Inflammatory macrophage (primary cell): ENCODE data around the gene PKLR.

Experiments
- DNase-seq, 2 donors: peaks; one replicate each; pipeline ENCODE4 v3.0.0-alpha.2; 2020 to 2022

Gene PKLR

DNA sequence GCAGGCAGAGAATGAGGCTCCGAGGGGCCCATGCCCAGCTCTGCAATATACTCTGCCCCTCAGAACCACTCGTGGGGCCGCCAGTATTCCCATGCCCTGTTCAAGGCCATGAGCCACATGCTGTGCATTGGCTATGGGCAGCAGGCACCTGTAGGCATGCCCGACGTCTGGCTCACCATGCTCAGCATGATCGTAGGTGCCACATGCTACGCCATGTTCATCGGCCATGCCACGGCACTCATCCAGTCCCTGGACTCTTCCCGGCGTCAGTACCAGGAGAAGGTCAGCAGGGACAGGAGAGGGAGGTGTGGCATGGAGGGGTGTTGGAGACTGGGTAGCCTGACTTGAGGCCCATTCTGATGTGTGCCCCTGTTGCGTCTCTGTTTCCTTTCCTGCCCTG lies 16.8 kb downstream of the PKLR start:
- DNase-seq = no peak

DNA sequence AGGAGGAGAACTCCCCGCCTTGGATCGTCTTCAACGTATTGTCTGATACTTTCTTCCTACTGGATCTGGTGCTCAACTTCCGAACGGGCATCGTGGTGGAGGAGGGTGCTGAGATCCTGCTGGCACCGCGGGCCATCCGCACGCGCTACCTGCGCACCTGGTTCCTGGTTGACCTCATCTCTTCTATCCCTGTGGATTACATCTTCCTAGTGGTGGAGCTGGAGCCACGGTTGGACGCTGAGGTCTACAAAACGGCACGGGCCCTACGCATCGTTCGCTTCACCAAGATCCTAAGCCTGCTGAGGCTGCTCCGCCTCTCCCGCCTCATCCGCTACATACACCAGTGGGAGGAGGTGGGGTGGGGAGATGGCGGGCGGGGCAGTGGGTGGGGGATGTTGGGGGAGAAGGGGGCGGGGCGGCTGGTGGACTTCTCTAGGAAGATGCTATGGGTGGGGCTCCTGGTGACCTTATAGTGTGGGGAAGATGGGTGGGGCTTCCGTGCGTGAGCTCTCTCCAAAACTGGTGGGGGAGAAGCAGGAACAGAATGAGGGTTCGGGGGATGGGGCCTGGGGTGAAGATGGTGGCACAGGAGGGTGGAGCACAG lies 18.6 kb downstream of the PKLR start:
- DNase-seq = no peak

DNA sequence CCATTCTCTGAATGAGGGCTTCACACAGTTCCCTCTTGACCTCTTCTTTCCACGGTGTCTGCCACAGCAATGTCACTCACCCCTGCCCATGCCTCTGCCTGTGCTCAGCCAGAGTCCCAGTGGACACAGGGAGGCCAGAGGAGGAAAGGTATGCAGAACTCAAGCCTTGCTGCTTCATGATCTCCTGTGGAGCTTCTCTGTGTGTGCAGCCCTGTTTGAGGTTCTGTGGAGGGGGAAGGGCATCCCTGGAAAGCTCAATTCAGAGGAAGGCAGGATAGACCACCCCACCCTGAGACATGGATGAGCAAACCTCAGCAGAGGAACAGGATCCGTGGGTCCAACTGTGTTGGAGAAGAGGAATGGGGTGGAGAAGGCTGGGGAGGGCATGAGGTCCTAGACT lies 22.0 kb downstream of the PKLR start:
- DNase-seq = no peak

DNA sequence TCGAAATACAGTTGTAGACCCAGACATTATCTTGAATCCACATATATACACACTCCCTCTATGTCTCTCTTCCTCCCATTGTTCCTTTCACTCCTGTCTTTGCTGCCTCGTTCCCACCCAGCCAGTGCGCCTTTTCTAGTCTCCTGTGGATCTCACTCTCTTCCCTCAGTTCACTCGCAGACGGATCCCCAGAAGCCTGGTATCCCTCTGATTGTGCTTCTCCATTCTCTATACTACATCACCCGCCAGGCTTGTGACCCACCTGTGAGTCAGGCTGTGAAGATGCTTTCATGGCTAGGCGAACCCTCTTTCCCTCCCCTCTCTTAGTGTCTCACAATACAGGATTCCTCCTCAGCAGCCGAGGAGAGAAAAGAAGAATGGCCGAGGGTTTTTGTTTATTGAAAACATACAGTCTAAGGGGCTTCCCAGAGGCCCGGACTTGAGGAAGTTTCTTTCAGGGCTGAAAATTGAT lies 22.5 kb downstream of the PKLR start:
- DNase-seq = no peak

DNA sequence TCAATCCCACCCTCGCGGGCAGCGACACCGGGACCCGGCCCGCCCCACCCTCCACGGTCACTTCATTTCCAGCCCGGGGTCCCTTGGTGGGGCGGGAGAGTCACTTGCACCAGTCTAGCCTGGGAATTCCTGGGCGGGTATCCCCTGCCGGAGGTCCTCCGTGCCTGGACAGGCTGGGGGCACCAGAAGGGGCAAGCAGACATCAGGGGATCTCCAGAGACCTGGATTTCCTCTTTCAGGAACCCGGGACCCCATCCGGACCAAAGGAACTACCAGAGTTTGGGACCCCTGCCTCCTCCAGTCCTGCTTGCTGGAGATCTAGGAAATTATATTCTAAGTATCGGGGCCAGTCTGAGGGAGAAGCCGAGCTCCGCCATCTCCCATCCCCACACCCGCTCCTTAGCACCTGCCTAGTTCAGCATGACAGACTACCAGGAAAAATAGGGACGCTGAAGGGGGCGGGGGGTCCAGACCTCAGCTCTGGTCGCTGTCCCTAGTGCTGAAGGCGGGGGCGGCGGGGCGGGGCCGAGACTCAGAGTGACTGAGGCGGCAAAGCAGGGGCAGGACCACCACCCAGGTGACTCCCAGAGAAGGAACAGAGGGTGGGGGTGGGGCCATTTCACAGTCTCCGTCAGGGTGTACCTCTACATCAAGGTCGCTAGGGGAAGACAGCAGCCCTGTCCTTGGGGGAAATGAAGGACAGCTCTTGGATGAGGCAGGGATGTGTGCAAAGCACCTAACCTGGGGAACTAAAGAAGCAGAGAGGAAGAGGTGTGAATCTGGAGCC lies 23.1 kb downstream of the PKLR start:
- peak in 1 of 2 donors; percentile 20 for DNase-seq

DNA sequence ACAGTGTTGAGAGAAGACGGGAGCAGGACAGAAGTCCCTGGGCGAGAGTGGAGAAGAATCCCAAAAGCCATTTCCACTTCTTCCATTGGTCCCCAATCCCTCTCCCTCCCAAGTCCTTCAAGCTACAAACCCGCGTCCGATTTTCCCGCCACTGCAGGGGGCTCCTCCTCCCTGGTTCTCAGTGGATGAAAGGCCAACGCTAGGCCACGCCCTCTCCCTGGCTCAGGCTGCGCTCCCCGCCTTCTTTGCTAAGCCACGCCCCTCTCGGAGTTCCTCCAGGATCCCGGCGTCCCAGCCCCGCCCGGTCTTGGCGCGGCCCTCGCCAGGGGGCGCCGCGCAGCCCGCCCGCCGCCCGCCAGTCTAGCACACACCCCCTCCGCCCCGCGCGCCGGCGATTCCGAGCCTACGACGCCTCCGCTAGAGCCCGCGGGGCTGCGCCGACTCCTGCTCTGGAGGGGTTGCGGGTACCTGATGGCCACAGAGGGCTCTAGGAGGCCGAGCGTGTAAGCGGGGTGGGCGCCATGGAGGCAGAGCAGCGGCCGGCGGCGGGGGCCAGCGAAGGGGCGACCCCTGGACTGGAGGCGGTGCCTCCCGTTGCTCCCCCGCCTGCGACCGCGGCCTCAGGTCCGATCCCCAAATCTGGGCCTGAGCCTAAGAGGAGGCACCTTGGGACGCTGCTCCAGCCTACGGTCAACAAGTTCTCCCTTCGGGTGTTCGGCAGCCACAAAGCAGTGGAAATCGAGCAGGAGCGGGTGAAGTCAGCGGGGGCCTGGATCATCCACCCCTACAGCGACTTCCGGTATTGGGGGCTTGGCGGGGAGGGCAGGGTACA lies 24.0 kb downstream of the PKLR start, which contains the start of gene HCN3:
TSS of gene HCN3 (plus strand) at position 394 of the 832 bp plus-strand sequence. CDS start at position 522, 128 bp downstream.
- peak; percentile 96 to 97 for DNase-seq

DNA sequence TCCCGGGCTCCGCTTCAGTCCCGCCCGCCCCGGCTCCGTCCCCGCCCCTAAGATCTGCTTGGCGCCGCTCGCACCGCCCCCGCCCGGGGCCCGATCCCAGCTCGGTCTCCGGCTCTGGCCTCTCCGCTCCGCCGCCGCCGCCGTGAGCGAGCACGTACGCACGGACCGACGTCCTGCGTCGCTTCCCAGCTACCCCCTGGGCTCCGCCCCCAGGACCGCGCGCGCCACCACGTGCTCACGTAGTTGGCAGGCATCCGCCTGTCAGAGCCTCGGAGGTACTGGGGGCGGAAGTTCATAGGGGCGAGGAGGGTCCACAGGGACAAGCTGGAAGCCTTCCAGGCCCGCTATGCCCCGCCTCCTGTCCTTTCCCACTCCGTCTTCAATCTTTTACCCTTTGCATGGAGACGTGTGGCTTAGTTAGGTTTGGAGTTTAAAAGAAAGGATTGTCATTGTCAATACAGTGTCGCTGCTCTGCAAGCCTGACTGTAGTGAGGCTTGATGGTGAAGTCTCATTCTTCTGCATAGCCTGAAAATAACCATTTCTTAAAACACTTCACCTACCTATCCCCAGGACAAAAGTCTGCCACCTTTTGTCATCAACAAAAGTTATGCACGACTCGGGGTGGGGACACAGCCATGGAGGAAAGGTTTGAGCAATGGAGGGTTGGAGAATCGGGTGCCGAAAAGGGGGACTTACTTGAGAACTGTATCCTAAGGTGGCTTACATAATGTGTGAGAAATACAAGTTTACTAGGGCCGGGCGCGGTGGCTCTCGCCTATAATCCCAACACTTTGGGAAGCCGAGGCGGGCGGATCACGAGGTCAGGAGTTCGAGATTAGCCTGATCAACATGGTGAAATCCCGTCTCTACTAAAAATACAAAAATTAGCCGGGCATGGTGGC lies 27.6 kb downstream of the PKLR start, which contains the start of gene CLK2:
TSS of gene CLK2 (minus strand) at position 162 of the 903 bp plus-strand sequence. CDS start 2,527 bp downstream, outside the sequence.
- peak; percentile 97 to 98 for DNase-seq

DNA sequence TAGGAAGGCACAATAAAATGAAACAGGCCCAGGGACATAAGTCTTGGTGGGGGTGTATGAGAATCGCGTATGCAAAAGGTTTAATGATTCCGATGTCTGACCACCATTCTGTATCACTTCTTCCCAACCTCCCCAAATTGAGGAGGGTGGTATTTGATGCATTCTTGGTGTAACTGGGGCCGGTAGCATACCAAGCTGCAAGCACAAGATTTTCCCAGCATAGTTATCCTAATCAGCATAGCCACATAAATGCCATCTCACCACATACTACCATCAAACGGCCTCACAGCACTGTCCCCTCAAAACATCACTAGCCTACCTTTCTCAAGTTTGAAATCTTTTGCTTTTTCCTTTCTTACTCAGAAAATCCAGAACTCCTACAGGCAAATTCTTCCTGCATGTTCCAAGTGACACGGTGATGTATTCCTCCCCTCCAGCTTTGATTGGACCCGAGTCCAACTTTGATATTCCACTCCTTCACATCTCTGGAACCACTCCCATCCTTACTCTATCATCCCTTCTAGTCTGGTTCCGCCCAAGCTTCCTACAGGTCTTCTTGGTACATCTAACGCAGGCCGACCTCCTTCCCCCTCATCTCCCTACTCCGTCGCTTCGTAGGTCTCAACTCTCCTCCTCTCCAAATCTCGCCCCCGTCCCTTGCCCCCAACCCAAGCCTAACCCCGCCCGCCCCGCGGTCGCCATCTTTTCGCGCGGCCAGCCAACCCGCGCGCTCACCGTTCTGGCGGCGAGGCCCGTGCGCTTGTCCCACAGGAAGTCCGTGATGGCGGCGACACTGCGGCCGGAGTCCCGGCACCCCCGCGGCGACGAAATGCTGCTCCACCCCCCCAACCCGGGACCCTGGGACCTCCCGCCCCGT lies 28.5 kb downstream of the PKLR start:
- no peak for DNase-seq

DNA sequence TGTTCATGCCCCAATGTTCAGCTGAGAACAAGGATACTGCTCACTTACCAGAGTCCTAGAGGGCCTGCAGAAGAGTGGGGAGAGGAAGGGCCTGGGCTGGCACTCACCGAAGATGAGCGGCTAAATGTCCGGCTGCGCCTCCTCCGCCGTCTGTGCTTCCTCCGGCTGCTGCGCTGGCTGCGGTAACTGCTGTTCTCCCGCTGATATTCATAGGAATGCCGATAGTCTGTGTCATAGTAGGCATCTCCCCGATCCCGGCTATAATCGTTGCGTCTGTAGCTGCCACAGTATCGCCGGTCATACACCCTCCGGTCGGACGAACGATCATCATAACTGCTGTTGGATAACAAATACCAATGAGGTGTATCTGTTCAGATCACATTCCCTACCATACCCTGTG lies 31.9 kb downstream of the PKLR start:
- no peak for DNase-seq

DNA sequence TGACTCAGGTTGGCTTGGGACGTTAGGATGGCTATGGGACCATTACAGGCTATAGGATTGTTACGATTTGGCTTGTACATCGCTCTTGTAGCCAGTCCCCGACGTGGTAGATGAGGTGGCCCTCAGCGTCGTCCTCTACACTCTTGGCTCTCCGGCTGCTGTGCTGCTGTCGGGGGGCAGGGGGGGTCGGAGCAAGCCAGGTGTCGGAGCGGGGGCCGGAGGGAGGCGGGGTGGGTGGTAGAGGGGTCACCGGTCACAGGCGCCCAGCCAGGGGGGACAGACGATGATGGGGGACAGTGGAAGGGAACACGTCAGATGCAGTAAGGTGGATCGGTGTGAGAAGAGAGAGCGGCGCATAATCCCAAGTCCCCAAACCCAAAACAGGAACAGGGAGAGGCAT lies 32.6 kb downstream of the PKLR start:
- no peak for DNase-seq

DNA sequence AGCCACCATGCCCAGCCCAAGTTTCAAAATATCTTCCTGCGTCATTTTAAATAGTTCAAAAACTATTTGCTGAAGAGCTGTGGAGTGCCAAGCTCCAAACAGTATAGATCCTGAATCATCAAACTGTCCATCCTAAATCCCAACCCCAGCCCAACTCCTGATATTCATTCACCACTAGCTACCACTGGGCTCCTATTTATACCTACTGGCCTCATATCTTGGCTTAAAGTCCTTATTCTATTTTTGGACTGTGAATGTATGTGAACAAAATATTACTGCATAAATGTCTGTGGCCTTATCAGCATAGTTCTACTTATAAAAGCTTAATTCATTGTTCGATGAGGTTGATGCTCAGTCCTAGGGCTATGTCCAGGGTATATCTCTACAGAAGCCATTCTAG lies 33.9 kb downstream of the PKLR start:
- no peak for DNase-seq

DNA sequence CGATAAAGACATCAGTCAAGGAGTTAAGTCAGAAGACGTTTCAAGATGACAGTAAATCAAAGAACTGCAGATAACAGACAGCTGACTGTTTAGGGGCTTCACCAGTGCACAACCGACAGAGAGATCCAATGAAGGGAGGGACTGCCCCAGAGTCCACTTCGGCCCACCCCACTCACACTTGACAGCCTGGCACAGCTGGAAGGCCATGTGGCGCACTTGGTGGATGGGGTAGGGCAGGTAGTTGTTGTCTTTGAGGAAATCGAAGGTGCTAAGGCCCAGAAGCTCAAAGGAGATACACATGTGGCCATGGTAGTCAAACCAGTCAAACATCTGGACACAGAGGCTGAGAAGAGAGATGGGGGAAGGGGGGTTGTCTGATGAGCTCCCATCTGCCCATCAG lies 34.7 kb downstream of the PKLR start:
- DNase-seq = no peak

DNA sequence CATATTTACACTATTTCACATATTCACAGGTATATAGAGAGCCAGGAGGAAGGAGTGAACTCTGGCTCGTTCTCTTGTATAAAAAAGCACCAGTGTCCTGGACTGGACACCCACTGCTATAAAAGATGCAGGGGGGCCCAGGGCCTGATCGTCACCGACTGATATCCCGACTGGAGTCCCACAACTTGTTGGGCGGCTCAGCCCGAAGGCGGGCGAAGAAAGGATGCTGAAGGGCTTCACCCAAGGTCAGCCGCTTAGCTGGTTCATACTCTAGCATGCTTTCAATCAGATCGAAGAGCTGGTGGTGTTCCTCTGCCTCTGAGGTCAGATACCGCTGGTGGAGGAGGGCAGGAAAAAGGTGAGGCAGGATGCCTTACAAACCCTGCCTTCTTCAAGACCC lies 38.2 kb downstream of the PKLR start:
- no peak for DNase-seq

DNA sequence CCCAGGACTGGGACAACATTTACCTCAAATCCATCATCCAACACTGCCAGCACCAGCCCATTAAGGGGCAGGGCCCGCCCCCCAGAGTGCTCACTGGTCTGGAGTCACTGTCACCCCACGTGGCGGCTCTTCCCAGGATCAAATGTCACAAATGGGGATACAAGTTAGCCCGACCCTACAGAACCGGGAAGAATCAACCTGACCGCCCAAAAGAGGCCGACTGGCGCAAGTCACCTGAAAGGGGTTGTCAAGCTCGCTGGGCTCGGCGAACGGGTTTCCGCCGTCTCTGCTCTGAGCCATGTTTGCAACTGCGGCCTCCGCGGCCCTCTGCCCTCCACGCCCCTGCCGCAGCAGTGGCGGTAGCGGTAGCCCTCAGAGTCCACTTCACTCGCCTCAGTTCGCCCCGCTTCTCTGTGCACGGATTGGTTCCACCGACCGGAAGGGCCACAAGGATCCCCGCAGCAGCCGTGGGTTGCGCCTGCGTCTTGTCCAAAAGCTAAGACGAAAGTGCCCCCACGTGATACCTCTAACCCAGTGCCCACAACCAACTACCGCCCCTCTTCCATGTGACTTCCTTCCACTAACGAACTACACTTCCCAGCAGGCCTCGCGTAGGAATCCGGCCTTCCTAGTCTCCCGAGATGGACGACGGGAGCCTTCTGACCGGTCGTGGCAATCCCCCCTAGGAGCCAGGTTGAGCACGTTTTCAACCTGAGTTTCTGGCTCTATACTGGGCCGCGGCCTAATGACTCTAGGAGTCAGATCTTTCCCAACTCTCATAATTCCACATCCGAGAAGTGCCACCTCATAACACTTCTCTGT lies 39.2 kb downstream of the PKLR start, which contains the start of gene SCAMP3:
TSS of gene SCAMP3 (minus strand) at position 509 of the 822 bp plus-strand sequence. CDS start at position 300, 209 bp downstream.
- DNase-seq = peak; percentile 98 to 99

DNA sequence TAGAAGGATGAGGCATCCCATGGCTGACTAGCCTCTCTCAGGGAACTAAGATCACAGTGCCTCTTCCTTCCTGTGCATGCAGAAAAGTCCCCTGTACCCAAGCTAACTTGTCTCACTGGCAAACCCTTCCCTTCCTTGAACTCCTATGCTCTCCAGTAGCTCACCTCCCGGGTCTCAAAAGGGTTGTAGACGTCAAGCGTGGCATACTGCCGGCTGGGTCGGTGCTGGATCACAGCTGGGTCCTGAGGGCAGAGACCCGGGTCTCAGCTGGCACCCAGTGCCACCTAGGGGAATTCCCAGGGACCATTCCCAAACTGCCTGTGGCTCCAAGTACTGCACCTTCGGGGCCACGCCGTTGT lies 39.8 kb downstream of the PKLR start:
- peak in 1 of 2 donors; percentile 27 for DNase-seq

DNA sequence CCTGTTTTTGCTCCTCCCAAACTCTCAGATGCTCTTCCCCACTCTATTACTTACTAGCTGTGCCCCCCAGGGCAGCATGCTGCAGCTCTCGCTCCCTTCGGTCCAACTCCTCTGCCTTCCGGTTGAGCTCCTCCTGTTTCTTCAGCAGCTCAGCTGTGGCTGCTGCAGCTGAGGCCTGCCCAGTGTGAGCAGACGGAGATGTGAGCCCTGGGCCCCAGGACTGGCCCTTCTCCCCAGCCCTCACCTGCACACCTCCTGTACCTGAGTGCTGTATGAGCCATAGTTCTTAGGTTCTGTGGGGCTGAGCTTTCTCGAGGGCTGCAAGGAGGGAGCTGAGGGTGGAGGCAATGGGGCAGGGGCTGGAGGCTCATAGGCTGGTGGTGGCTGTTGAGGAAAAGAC lies 41.0 kb downstream of the PKLR start:
- DNase-seq = no peak

DNA sequence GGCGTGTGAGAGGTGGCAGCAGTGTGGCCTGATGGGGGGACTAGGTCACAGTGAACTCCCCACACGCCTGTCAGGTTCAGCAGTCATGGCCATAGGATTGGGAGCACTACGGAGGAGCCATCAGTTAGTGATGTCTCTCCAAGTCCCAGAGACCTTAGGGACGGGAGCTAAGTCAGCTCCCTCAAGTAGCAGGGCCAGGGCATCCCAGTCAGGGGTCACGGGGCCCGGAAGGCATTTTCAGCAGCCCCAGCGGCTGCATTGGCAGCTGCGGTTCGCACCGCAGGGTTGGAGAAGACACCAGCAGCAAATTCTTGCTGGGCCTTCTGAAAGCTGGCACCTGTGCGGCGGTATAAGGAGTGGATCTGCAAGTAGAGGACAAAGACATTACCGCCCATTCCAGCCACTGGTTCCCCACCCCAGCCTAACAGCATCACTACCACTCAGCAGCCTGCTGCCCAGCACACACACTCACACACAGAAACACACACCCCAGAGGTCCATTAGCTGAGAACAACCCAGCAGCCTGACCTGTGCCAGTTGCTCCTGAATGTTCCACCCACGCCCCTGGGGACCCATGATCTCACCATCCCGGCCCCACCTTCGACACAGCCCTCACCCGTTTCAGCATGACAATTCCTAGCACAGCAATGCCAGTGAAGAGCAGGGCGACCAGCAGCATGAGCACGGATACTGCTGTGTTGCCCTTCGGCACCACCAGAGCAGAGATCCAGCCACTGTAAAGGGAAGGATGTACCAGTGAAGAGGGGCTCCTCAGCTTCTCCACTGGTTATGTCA lies 45.0 kb downstream of the PKLR start:
- no peak for DNase-seq

DNA sequence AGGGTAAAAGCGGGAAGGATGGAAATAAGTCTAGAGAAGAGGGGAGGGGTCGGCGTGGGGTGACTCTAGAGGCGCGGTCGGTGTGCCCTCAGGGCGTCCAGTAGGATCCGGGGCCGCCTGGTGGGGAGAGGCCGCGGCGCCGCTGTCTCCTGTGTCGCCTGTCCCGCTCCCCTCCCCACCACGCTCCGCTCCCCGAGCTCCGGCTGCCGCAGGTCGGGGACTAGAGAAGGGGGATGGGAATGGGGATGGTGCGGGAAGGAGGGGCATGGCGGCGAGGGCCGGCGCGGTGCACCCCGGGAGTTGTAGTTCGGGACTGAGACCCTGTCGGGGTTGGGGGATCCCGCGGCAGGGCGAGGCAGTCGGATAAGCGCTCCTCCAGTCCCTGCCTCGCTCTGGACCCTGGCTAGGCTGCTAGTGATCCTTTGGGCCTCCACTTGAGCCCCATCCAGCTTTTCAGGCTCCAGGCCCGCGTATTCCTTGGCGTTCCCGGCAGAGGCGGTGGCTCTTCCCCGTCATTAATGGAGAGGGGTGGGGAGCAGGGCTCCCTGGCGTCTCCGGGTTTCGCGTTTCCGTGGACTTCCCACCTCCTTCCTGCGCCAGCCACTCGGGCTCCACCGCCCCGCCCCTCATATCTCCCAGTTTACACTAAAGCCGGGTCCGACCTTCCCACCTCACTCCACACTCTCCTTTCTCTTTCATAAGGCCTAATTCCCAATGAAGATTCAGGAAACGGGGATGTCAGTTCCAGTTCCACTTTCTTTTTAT lies 45.8 kb downstream of the PKLR start, which contains the start of gene ENTREP3:
TSS of gene ENTREP3 (minus strand) at position 241 of the 765 bp plus-strand sequence. CDS start 606 bp downstream, outside the sequence.
- DNase-seq = peak; percentile 40 to 58
